Activated effector memory CD4-positive, alpha-beta T cell treated with Interleukin-2 at 50 U/mL for 16 hours (primary cell): ENCODE results near the gene CACNG1.
"Not testable (repeated sequence)": the region's sequence is repeated elsewhere in the genome, so short reads cannot be mapped to it uniquely, and the experiment has no call there.

Experiments used
- DNase-seq: peaks from one replicate; pipeline ENCODE4 v3.0.0-alpha.2; 2020

The CACNG1 gene

GRCh38 chr17:67082107-67082506, 37.8 kb downstream of the CACNG1 start:
- no peak for DNase-seq

- no peak for DNase-seq
Measured at GRCh38 chr17:67085406-67085805, 41.1 kb downstream of the CACNG1 start.

DNA sequence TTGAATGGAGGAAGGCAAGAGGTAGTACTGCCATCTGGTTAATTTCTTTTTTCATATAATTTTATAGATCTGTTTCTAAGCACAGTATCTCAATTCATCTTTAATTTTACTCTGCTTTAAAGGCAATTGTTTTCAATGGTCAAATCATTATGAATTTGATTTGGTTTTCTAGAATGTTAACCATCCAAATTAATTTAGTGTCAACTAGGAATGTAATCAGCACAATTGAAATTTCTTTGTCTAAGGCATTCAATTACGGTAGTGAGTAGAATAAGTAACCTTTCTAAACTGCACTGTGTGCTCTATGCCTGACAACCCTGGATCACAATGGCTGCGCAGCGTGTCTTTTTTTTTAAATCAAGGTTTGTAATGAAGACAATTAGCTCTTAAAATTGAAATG, 44.3 kb downstream of the CACNG1 start:
- DNase-seq, result no peak

DNA sequence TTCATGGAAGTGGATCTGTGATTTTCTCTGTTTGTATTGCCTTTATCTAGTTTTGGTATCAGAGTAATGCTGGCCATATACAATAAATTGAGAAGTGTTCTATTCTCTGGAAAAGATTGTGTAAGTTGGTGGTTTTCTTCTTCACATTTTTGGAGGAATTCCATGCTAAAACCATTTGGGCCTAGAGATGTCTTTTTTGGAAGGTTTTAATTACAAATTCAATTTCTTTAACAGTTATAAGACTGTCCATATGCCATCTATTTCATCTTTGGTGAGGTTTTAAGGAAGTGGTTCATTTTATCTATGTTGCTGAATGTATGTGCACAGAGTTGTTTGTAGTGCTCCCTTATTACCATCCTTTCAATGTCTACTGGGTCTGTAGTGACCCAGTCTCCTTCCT, 46.0 kb downstream of the CACNG1 start:
- DNase-seq, result no peak

- DNase-seq, result no peak
Measured at GRCh38 chr17:67092291-67092690, 47.9 kb downstream of the CACNG1 start.

DNA sequence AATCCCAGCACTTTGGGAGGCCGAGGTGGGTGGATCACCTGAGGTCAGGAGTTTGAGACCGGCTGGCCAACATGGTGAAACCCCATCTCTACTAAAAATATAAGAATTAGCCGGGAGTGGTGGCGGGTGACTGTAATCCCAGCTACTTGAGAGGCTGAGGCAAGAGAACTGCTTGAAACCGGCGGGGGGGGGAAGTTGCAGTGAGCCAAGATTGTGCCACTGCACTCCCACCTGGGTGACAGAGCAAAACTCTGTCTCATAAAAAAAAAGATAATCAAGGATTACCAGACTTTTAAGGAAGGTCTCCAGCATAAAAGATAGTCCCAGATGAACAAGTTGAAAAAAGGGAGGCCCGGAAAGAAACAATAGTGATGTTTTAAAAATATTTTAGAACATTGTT, 48.4 kb downstream of the CACNG1 start:
- not testable (repeated sequence) for DNase-seq

GRCh38 chr17:67093348-67093747, 49.0 kb downstream of the CACNG1 start:
- no peak for DNase-seq

- DNase-seq, result not testable (repeated sequence)
Measured at GRCh38 chr17:67095291-67095690, 50.9 kb downstream of the CACNG1 start.

DNA sequence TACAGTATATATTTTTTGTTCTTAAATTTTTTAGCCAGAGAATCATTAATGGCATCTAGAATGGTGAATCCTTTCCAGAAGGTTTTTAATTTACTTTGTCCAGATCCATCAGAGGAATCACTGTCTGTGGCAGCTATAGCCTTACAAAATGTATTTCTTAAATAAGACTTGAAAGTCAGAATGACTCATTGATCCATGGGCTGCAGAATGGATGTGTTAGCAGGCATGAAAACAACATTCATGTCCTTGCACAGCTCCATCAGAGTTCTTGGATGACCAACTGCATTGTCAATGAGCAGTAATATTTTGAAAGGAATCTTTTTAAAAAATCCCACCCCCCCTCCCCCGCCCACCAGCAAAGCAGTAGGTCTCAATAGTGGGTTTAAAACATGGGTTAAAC, 51.4 kb downstream of the CACNG1 start:
- no peak for DNase-seq

GRCh38 chr17:67096609-67097008, 52.3 kb downstream of the CACNG1 start:
- no peak for DNase-seq

- DNase-seq, result no peak
Measured at GRCh38 chr17:67098006-67098405, 53.7 kb downstream of the CACNG1 start.

DNA sequence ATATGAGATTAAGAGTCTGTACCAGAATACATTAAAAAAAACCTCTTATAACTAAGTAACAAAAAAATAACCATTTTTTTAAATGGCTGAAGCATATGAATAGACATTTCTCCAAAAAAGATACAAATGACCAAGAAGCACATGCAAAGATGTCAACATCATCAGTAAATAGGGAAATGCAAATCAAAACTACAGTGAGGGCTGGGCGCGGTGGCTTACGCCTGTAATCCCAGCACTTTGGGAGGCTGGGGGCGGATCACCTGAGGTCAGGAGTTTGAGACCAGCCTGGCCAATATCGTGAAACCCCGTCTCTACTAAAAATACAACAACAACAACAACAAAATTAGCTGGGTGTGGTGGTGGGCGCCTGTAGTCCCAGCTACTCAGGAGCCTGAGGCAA, 60.3 kb downstream of the CACNG1 start:
- DNase-seq, result not testable (repeated sequence)

- DNase-seq, result no peak
Measured at GRCh38 chr17:67105213-67105612, 60.9 kb downstream of the CACNG1 start.
